Muscle layer of colon (tissue), 2 donors: Measurements from ENCODE around the gene TXNDC12.
"Not testable (repeated sequence)": the region's sequence is repeated elsewhere in the genome, so short reads cannot be mapped to it uniquely, and the experiment has no call there.

Experiments
- H3K27ac ChIP-seq: one replicate; pipeline ENCODE4 v1.7.0; 2013; ENCODE audit warnings: low read depth, mild to moderate bottlenecking, low read length, moderate library complexity
- H3K27me3 ChIP-seq, 2 donors: one replicate each; pipeline ENCODE4 v1.7.0; 2013; ENCODE audit warnings: low read length in 2 of 2, mild to moderate bottlenecking in 2 of 2; ENCODE audit not compliant: insufficient read depth in 2 of 2, control insufficient read depth in 1 of 2
- H3K36me3 ChIP-seq: one replicate; pipeline ENCODE4 v1.7.0; 2013; ENCODE audit warnings: mild to moderate bottlenecking, low read length; ENCODE audit not compliant: insufficient read depth
- H3K4me1 ChIP-seq: one replicate; pipeline ENCODE4 v1.7.0; 2013; ENCODE audit warnings: mild to moderate bottlenecking, low read length; ENCODE audit not compliant: insufficient read depth
- H3K4me3 ChIP-seq, 2 donors: one replicate each; pipeline ENCODE4 v1.7.0; 2013; ENCODE audit warnings: low read length in 2 of 2, low read depth in 1 of 2, mild to moderate bottlenecking in 1 of 2, moderate library complexity in 1 of 2
- H3K9ac ChIP-seq: one replicate; pipeline ENCODE4 v1.7.0; 2013; ENCODE audit warnings: low read length
- H3K9me3 ChIP-seq: one replicate; pipeline ENCODE4 v1.7.0; 2013; ENCODE audit warnings: mild to moderate bottlenecking, low read length
- donor health status: abdominal sarcoma.
- donor health status: Adenocarcinoma of cecum.

TXNDC12 gene

GRCh38 chr1:52055066-52055865, at the start of gene TXNDC12:
TXNDC12 (minus strand) TSS chr1:52055191; CDS start chr1:52055096, 95 bp downstream.
- peak within 1 kb of the TSS; percentile 97 to 98 for H3K4me3 ChIP-seq
- H3K36me3 ChIP-seq, result peaks cover 19% of the 10 kb centered on the region
- no peaks in the 10 kb centered on the region for H3K9me3 ChIP-seq
- H3K27ac ChIP-seq, result peak within 1 kb of the TSS; percentile 90
- no peaks in the 10 kb centered on the region for H3K27me3 ChIP-seq
- H3K4me1 ChIP-seq, result peaks cover 31% of the 10 kb centered on the region
- H3K9ac ChIP-seq, result peak within 1 kb of the TSS; percentile 86

GRCh38 chr1:52102336-52103013, 47.5 kb upstream of the TXNDC12 start:
- Histone ChIP-seq H3K36me3 (no peaks in the 10 kb centered on the region), H3K27me3 (no peaks in the 10 kb centered on the region), H3K4me3 (no peak overlapping the region), H3K9me3 (no peaks in the 10 kb centered on the region), H3K4me1 (no peaks in the 10 kb centered on the region), H3K9ac (no peak overlapping the region), H3K27ac (no peak overlapping the region)

GRCh38 chr1:52098139-52098871, 43.3 kb upstream of the TXNDC12 start:
- no peak overlapping the region for H3K27ac ChIP-seq
- H3K36me3 ChIP-seq, result no peaks in the 10 kb centered on the region
- H3K27me3 ChIP-seq, result no peaks in the 10 kb centered on the region
- H3K4me3 ChIP-seq, result no peak overlapping the region
- no peak overlapping the region for H3K9ac ChIP-seq
- H3K9me3 ChIP-seq, result no peaks in the 10 kb centered on the region
- no peaks in the 10 kb centered on the region for H3K4me1 ChIP-seq

GRCh38 chr1:52096216-52096615, 41.2 kb upstream of the TXNDC12 start:
- Histone ChIP-seq H3K27me3 (no peaks in the 10 kb centered on the region), H3K9me3 (no peaks in the 10 kb centered on the region), H3K36me3 (no peaks in the 10 kb centered on the region), H3K4me3 (no peak overlapping the region), H3K27ac (no peak overlapping the region), H3K4me1 (no peaks in the 10 kb centered on the region), H3K9ac (no peak overlapping the region)

- H3K36me3 ChIP-seq, H3K4me1 ChIP-seq, H3K27ac ChIP-seq, H3K9me3 ChIP-seq, H3K27me3 ChIP-seq, H3K9ac ChIP-seq, H3K4me3 ChIP-seq: not testable (repeated sequence)
Measured at GRCh38 chr1:52094300-52094699, 39.3 kb upstream of the TXNDC12 start.

- not testable (repeated sequence) for H3K9ac ChIP-seq, H3K27ac ChIP-seq, H3K27me3 ChIP-seq, H3K4me3 ChIP-seq, H3K4me1 ChIP-seq, H3K9me3 ChIP-seq
- peaks cover 20% of the 10 kb centered on the region for H3K36me3 ChIP-seq
Measured at GRCh38 chr1:52087892-52088291, 32.9 kb upstream of the TXNDC12 start.

GRCh38 chr1:52080014-52080415, 25.0 kb upstream of the TXNDC12 start:
- H3K4me3 ChIP-seq, result no peak overlapping the region
- H3K9me3 ChIP-seq, result no peaks in the 10 kb centered on the region
- no peaks in the 10 kb centered on the region for H3K27me3 ChIP-seq
- no peaks in the 10 kb centered on the region for H3K4me1 ChIP-seq
- H3K9ac ChIP-seq, result no peak overlapping the region
- no peak overlapping the region for H3K27ac ChIP-seq
- H3K36me3 ChIP-seq, result peaks cover 8% of the 10 kb centered on the region

- H3K9me3 ChIP-seq, H3K27me3 ChIP-seq, H3K4me1 ChIP-seq, H3K36me3 ChIP-seq, H3K9ac ChIP-seq, H3K27ac ChIP-seq, H3K4me3 ChIP-seq: not testable (repeated sequence)
Measured at GRCh38 chr1:52077277-52077676, 22.3 kb upstream of the TXNDC12 start.

GRCh38 chr1:52072291-52072690, 17.3 kb upstream of the TXNDC12 start:
- Histone ChIP-seq H3K27ac (no peak overlapping the region), H3K36me3 (no peaks in the 10 kb centered on the region), H3K27me3 (no peaks in the 10 kb centered on the region), H3K9ac (no peak overlapping the region), H3K9me3 (no peaks in the 10 kb centered on the region), H3K4me3 (no peak overlapping the region), H3K4me1 (no peaks in the 10 kb centered on the region)

GRCh38 chr1:52070704-52071103, 15.7 kb upstream of the TXNDC12 start:
- Histone ChIP-seq H3K27ac (no peak overlapping the region), H3K36me3 (peaks cover 3% of the 10 kb centered on the region), H3K9ac (no peak overlapping the region)

GRCh38 chr1:52063192-52063591, 8.2 kb upstream of the TXNDC12 start:
- Histone ChIP-seq H3K4me3 (no peak overlapping the region), H3K27ac (no peak overlapping the region), H3K9me3 (no peaks in the 10 kb centered on the region), H3K36me3 (peaks cover 41% of the 10 kb centered on the region), H3K4me1 (peaks cover under 1% of the 10 kb centered on the region), H3K27me3 (no peaks in the 10 kb centered on the region), H3K9ac (no peak overlapping the region)

More at GRCh38 chr1:52070704-52071103, 15.7 kb upstream of the TXNDC12 start:
- Histone ChIP-seq H3K4me1 (no peaks in the 10 kb centered on the region), H3K9me3 (no peaks in the 10 kb centered on the region), H3K4me3 (no peak overlapping the region), H3K27me3 (no peaks in the 10 kb centered on the region)
